DMS153 treated with DMSO at 0.1 percent for 48 hours (cell line): ENCODE measurements around the gene TRAPPC14.
A peak's percentile ranks its signal among the peaks of the same experiment; 100 is the strongest.
"Not testable (repeated sequence)": the region's sequence is repeated elsewhere in the genome, so short reads cannot be mapped to it uniquely, and the experiment has no call there.

ENCODE experiments used
- DNase-seq: peaks from one replicate; lab custom pipeline; 2025; ENCODE audit not compliant: unreplicated experiment; lab: John Stamatoyannopoulos, UW

Gene TRAPPC14

GRCh38 chr7:100153708-100154535 lies 4.6 kb downstream of the TRAPPC14 start:
- no peak for DNase-seq

DNA sequence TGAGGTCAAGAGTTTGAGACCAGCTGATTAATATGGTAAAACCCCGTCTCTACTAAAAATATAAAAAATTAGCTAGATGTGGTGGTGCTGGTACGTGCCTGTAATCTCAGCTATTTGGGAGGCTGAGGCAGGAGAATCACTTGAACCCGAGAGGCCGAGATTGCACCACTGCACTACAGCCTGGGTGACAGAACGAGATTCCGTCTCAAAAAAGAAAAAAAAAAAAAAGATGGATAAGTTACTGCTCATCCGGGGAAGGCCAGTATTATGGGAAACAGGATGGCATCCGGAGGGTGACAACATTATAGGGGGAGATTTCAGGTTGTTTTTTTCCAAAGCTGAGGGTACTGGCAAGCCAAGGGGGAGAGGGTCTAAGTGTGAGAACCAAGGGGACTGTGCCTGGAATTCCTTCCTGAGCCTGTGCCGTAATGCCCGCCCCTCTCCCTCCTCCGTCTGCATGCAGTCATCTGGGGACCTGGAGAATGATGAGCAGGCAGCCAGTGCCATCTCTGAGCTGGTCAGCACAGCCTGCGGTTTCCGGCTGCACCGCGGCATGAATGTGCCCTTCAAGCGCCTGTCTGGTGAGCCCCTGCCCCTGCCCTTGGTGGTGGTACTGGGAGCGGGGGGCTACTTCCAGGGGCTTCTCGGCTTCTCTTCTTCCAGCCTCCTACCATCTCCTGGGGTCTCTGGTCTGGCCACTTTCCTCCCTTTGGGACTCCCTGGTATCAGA lies 5.4 kb downstream of the TRAPPC14 start:
- no peak for DNase-seq

- no peak for DNase-seq
Measured at GRCh38 chr7:100152404-100152803, 6.1 kb downstream of the TRAPPC14 start.

DNA sequence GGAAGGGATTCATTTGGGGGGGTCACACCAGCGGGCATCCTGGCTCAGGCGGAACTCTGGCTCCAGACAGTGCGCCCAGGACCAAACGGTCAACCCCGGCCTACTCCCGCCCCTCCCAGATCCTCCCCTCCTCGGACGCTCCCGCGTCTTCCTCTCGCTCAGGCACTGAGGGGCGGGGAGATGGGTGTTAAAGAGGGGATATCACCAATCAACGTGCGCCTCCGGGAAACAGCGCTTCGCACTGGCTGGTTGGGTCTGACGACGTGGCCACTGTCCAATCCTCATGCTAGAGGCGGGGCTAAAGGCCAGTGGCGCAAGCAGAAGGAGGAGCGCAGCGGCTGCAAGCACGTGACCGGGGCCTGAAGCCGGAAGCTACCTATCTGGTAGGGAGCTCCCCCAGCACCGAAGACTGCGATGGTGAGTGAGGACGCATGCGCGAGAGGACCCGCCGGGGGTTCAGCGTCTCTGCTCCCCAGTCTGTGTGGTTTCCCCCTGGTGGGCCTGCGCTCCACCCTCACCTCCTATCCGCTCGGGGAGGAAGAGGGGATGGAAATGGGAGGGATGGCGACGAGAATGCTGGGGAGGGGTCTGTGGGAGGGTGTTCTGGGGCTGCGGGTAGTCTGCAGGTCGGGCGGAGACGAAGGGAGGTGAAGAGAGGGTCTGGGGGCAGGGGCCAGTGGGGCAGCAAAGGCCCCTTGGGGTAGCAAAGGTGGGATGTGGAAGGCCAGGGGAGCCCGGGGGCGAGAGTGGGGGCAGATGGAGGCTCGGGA lies 9.8 kb downstream of the TRAPPC14 start, which contains the start of gene LAMTOR4:
Gene LAMTOR4 (plus strand): TSS at position 360 of the 770 bp plus-strand sequence. CDS start 55 bp downstream, at position 415.
- peak; percentile 98 for DNase-seq

GRCh38 chr7:100148225-100148558 lies 10.3 kb downstream of the TRAPPC14 start:
- no peak for DNase-seq

- DNase-seq: no peak
Measured at GRCh38 chr7:100147278-100147677, 11.2 kb downstream of the TRAPPC14 start.

DNA sequence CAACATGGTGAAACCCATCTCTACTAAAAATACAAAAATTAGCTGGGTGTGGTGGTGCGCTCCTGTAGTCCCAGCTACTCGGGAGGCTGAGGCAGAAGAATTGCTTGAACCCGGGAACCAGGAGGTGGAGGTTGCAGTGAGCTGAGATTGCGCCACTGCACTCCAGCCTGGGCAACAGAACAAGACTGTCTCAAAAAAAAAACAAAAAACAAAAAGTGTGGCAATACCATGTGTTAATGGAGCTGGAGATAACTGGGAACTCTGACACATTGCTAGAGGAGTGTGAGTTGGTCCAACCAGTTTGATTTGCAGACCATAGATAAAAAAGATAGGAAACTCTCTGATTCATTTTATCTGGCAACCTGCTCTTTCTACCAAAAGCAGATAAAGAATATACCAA lies 12.2 kb downstream of the TRAPPC14 start:
- DNase-seq: not testable (repeated sequence)

DNA sequence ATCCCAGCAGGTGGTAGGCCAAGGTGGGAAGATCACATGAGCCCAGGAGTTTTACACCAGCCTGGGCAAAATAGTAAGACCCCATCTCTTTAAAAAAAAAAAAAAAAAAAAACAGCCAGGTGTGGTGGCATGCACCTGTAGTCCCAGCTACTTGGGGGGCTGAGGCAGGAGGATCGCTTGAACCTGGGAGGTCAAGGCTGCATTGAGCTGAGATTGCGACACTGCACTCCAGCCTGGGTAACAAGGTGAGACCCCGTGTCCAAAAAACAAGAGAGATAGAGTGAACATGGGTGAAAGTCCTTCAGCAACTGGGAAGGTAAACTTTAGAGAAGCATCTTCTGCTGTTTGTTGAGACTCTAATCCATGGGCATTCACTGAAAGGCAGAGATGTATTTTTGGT lies 16.1 kb downstream of the TRAPPC14 start:
- DNase-seq: no peak

DNA sequence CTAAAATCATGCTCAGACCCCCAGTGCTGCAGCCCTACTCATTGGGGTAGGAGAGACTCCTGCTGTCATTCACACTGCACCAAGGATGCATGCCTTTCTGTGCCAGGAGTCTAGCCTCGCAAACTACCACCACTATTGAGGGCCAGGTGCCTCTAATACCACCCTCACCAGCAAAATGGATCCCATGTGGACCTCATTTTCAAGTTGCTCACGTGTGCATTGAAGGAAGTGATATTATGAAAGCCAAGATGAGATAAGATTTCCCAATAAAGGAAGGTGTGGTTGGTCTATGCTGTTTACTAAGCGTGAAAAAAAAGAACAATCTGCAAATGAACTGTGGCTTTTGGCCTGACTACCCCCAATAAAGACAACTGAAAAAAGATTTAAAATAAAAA lies 17.0 kb downstream of the TRAPPC14 start:
- DNase-seq: no peak

GRCh38 chr7:100137851-100138760 lies 20.4 kb downstream of the TRAPPC14 start:
- DNase-seq: no peak

DNA sequence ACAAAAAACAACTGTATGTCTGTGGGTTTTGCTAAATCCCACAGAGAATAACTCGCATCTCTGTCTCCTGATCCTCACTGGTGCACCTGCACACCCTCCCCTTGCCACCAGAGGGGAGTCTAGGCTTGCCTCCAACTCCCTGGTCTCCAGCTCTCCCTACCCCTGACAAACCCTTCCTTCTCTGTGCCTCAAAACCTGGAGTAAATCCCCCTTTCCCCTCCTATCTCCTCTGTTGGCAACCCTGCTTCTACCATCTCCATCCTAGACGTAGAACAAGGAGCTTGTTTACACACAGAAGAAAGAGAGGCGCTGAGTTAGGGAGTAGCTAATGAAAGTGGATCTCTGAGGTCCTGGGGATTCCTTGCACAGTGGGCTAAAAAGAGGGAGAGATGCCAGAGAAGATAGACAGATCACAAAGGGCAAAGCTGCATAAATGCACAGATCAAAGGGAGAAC lies 25.8 kb downstream of the TRAPPC14 start:
- peak; percentile 47 for DNase-seq

GRCh38 chr7:100132126-100132525 lies 26.4 kb downstream of the TRAPPC14 start:
- no peak for DNase-seq

DNA sequence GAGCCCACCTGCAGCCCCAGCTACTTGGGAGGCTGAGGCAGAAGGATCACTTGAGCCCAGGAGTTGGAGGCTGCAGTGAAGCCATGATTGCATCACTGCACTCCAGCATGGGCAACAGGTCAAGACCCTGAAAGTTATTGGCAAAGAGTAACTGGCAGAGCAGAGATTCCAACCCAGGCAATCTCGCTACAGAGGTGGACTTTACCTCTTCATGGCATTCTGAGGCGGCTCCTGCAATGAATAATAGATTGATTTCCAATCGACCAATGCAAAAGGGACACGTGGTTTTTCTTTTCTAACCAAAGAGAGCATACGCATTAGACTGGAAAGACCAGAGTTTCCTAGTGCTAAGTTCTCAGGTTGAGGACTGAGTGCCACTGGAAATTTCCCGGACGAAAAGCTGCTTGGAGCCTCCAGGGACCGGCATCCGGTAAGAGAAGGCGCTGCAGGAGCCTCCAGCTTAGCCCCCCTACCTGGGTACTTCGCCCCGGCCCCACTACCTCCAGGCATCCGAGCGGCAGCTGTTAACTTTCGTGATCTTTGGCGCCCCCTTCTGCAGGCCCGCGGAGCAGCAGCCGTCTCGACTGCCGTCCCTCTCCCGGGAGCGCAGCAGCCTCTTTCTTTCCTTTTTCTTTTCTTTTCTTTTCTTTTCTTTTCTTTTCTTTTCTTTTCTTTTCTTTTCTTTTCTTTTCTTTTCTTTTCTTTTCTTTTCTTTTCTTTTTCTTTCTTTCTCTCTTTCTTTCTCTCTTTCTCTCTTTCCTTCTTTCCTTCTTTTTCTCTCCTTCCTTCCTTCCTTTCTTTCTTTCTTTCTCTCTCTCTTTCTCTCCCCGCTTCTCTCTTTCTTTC lies 27.7 kb downstream of the TRAPPC14 start:
- peak; percentile 52 for DNase-seq

- DNase-seq: not testable (repeated sequence)
Measured at GRCh38 chr7:100130220-100130607, 28.3 kb downstream of the TRAPPC14 start.

- DNase-seq: no peak
Measured at GRCh38 chr7:100128637-100128963, 29.9 kb downstream of the TRAPPC14 start.

DNA sequence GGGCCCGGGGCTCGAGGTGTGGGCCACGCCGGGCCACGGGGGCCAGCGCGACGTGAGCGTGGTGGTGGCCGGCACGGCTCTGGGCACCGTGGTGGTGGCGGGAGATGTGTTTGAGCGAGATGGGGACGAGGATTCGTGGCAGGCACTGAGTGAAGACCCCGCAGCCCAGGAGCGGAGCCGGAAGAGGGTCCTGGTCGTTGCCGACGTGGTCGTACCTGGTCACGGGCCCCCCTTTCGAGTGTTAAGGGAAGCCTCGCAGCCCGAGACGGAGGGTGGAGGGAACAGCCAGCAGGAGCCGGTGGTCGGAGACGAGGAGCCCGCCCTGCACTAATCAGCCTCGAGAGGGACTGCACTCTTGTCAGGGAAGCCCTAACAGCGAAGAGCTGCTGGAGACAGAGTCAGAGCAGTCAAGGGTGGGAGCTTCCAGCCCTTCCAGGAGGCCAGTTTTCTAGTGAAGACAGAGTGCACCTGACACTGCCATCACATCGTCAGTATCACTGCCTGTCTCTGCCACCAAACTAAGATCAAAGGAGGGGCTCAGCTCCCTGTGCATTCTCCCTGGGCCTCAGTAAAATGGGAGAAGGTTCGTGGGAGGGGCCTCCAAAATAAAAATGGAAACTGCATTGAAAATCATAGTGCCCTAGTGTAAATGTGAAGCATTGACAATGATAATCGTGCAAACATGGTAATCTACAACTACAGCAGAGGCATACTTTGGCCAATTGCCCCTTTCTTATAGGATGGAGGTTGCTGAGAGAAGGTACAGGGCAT lies 30.5 kb downstream of the TRAPPC14 start:
- DNase-seq: no peak

- peak; percentile 80 for DNase-seq
Measured at GRCh38 chr7:100126931-100127865, 31.3 kb downstream of the TRAPPC14 start, which contains the start of gene MBLAC1. Gene MBLAC1 (plus strand): TSS chr7:100126967. CDS start chr7:100127396, 429 bp downstream.
